ENCODE data around the gene KRT7.

The KRT7 gene

DNA sequence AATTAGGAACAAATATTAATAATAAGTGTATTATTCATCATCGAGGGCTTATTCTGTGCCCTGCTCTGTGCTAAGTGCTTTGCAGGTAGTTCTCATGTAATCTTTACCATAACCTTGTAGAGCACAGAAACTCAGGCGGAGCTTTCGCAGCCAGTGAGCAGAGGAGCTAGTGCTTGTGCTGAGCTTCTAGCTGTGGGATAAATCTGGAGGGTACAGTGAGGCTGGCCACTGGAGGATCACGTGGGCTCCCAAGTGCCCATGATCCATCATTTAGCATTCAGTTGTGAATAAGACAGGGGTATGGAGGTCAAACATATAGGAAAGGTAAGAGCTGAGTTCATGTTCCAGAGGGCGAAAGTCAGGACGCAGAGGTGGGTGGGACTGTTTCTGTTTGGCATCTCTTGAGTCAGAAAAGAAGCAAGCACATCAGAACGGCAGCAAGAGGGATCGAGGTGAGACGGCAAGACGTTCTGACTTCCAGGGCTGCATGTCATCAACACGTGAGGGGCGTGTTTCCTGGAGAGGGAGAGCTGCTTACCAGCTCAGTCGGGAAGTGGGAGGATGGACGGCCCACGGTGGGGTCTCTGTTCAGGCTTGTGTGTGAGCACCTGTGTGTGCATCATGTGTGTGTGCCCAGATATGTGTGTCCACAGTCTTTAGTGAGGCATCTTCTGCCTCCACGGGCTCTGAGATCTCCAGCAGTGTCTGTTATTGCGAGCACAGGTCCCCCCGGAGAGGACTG is 24.4 kb upstream of the KRT7 start:
- no peaks in the 10 kb centered on the region for H3K27me3 ChIP-seq (ENCODE audit: insufficient read depth, low read length)
- no peaks in the 10 kb centered on the region for H3K36me3 ChIP-seq (ENCODE audit: insufficient read depth, low read depth, low read length)
- no peak overlapping the region for H3K4me3 ChIP-seq (ENCODE audit: low read length)
- no peak overlapping the region for H3K9ac ChIP-seq (ENCODE audit: low read depth, low read length)
- no peaks in the 10 kb centered on the region for H3K9me3 ChIP-seq (ENCODE audit: insufficient read depth, low read depth, low read length)
- H3K4me1 ChIP-seq (ENCODE audit: insufficient read depth, low read length) = no peaks in the 10 kb centered on the region
- no peak overlapping the region for H3K27ac ChIP-seq (ENCODE audit: low read length)

DNA sequence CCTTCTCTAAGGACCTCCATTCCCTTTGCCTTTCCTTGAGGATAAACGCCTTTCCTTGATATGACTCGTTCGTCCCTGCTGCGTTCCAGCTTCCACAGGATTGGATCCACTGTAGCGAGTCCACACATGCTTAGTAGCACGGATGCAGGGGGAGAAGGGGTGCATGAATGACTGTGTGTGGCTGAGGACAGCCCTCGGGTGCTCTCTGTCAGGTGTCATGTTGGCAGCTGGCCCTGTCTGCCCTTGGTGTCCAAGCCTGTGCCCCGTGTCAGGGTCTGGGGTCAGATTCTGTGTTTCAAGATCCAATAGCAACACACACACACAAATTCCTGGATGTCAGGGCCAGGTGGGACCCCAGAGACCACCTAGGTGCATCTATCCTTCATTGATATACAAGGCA is 23.7 kb upstream of the KRT7 start:
- Histone ChIP-seq H3K27me3 (ENCODE audit: insufficient read depth, low read length) (no peaks in the 10 kb centered on the region), H3K9me3 (ENCODE audit: insufficient read depth, low read depth, low read length) (no peaks in the 10 kb centered on the region), H3K27ac (ENCODE audit: low read length) (no peak overlapping the region), H3K36me3 (ENCODE audit: insufficient read depth, low read depth, low read length) (no peaks in the 10 kb centered on the region), H3K9ac (ENCODE audit: low read depth, low read length) (no peak overlapping the region), H3K4me1 (ENCODE audit: insufficient read depth, low read length) (no peaks in the 10 kb centered on the region), H3K4me3 (ENCODE audit: low read length) (no peak overlapping the region)

DNA sequence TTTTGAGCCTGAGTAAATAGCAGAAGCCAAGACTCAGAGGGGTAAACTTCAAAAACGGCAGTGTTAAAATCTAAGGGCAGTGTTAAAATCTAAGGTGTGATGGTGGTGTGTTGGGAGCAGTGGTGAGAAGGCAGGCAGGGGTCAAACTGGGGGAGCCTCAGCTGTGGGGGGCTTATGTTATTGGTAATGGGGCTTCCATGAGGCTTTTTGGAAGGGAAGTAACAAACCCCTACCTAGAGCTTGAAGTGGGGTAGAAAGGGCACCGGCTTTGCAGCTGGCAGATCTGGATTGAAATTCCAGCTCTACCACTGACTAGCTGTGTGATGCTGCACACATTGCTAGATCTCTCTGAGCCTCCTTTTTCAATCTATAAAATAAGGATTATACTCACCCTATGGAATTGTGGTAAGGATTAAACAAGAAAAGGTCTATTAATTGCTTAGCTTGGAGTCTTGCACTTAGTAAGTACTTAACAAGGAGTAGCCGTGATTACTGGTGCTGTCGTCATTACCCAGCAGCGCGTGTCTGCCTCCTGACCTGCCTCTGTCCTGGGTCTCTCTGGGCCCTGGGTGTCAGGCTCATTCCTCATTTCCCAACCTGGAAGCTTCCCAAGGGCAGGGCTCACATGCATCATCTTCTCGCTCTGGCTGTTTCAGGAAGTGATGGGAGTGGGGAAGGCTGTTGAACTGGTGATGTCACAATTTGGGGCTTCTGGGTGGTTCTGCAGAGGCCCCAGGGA is 22.7 kb upstream of the KRT7 start:
- H3K9ac ChIP-seq (ENCODE audit: low read depth, low read length) = no peak overlapping the region
- no peaks in the 10 kb centered on the region for H3K4me1 ChIP-seq (ENCODE audit: insufficient read depth, low read length)
- no peak overlapping the region for H3K4me3 ChIP-seq (ENCODE audit: low read length)
- no peaks in the 10 kb centered on the region for H3K36me3 ChIP-seq (ENCODE audit: insufficient read depth, low read depth, low read length)
- H3K9me3 ChIP-seq (ENCODE audit: insufficient read depth, low read depth, low read length) = no peaks in the 10 kb centered on the region
- H3K27me3 ChIP-seq (ENCODE audit: insufficient read depth, low read length) = no peaks in the 10 kb centered on the region
- no peak overlapping the region for H3K27ac ChIP-seq (ENCODE audit: low read length)

DNA sequence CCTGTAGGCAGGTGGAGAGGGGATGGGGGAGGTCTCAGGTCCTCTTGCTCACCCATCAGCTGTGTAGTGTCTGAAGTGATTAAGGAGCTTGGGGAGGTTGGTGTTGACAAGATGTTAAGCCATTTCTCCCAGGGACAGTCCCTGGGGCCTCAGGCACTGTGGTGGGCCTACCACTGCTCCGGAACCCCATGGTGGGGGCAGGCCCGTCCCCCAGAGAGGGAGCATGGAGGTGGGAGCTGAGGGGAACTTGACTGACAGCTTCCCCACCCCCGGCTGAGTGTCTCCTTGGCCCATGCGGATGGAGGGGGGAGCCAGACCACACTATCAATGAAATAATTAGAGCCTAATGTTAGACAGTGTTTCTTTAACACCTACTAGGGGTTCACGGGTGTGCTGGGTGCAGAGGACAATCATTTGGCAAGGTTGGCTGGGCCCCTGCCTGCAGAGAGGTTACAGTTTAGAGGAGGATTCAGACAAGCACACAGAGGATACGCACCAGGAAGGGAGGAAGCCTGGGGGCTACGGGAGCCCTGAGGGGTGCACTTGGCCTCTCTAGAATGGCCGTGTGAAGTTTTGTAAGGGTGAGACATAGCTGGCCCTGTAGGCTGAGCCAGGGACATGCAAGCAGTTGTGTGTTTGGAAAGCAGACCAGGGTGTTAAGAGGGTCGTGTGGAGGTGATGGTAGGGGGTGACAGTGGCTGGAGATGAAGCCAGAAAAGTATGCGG is 22.0 kb upstream of the KRT7 start:
- Histone ChIP-seq H3K9me3 (ENCODE audit: insufficient read depth, low read depth, low read length) (no peaks in the 10 kb centered on the region), H3K27ac (ENCODE audit: low read length) (no peak overlapping the region), H3K4me3 (ENCODE audit: low read length) (no peak overlapping the region), H3K4me1 (ENCODE audit: insufficient read depth, low read length) (no peaks in the 10 kb centered on the region), H3K9ac (ENCODE audit: low read depth, low read length) (no peak overlapping the region), H3K27me3 (ENCODE audit: insufficient read depth, low read length) (no peaks in the 10 kb centered on the region), H3K36me3 (ENCODE audit: insufficient read depth, low read depth, low read length) (no peaks in the 10 kb centered on the region)

DNA sequence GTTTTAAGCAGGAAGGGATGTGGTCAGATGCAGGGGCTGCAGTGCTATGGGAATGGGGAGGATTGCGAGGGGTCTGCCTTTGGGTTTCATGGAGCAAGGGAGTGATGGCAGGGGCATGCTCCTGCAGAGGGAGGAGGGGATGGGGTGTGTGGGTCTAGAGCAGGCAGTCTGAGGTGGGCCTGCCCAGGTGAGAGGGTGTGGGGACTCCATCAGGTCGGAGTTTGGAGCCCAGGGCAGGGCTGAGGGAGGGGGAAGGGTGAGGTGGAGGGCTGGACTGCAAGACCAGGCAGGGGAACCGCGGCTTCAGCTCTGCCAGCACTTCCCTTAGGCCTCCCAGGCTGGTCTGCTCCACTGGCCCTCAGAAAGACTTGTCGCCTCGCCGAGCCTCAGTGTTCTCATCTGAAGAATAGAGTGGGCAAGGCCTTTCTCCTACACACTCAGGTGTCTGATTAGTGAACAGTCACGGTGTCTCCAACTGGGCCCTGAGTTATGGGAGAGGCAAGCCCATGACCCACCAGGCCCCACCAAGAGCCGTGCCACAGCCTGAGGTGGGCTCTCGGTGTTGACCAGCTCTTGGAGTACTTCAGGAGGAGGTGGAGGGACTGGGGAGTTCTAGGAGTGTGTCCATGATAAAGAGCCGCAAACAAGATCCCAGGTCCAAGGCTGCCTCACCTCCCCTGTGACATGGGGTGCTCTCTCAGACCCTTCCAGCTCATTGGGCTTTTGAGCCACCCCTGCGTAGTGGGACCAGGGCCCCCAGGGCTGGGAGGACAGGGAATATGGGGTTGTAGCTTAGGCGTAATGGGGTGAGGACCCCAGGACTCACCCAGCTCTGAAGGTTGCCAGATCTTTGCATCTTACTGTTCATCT is 21.1 kb upstream of the KRT7 start:
- Histone ChIP-seq H3K27ac (ENCODE audit: low read length) (no peak overlapping the region), H3K9ac (ENCODE audit: low read depth, low read length) (no peak overlapping the region), H3K9me3 (ENCODE audit: insufficient read depth, low read depth, low read length) (no peaks in the 10 kb centered on the region), H3K36me3 (ENCODE audit: insufficient read depth, low read depth, low read length) (no peaks in the 10 kb centered on the region), H3K4me3 (ENCODE audit: low read length) (no peak overlapping the region), H3K4me1 (ENCODE audit: insufficient read depth, low read length) (no peaks in the 10 kb centered on the region), H3K27me3 (ENCODE audit: insufficient read depth, low read length) (no peaks in the 10 kb centered on the region)

DNA sequence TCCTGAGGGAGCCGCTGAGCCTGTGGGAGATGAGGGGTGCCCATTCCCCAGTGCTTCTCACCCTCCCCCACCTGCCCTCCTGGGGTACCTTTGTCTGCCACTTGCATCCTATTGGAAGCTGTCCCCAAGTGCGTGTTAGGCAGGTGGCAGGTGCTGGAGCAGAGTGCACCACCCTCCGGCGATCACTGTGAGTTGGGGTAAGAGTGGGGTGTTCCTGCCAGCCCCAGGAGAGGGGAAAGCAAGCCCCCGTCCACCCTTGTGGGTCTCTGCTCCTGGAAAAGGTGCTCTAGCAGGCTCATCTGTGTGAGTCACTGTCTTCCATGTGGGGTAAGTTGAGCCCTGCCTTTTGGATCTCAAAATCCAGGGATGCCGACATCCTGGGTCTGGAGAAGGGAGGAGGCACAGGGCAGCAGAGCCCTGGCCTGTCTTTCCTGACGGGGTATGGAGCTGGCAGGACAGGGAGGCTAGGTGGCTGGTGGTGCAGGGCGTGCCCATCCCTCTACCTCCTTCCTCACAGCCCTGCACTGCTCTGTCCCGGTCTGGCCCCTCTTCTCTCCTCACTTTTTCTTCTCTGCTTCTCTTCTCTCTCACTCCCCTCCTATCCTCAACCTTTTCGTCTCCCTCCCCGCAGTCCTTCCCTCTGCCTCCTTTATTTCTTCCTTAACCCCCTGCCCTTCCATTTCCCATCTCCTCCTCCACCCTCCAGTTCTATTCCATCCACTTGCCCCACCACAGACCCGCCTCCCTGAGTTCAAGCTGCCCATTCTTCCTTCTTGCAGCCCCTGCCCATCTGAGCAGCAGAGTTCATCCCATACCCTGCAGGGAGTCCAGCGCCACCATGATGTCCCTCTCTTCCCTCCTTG is 20.1 kb upstream of the KRT7 start:
- H3K9ac ChIP-seq (ENCODE audit: low read depth, low read length) = no peak overlapping the region
- no peaks in the 10 kb centered on the region for H3K9me3 ChIP-seq (ENCODE audit: insufficient read depth, low read depth, low read length)
- no peaks in the 10 kb centered on the region for H3K36me3 ChIP-seq (ENCODE audit: insufficient read depth, low read depth, low read length)
- H3K4me1 ChIP-seq (ENCODE audit: insufficient read depth, low read length) = no peaks in the 10 kb centered on the region
- H3K27me3 ChIP-seq (ENCODE audit: insufficient read depth, low read length) = no peaks in the 10 kb centered on the region
- no peak overlapping the region for H3K4me3 ChIP-seq (ENCODE audit: low read length)
- no peak overlapping the region for H3K27ac ChIP-seq (ENCODE audit: low read length)

DNA sequence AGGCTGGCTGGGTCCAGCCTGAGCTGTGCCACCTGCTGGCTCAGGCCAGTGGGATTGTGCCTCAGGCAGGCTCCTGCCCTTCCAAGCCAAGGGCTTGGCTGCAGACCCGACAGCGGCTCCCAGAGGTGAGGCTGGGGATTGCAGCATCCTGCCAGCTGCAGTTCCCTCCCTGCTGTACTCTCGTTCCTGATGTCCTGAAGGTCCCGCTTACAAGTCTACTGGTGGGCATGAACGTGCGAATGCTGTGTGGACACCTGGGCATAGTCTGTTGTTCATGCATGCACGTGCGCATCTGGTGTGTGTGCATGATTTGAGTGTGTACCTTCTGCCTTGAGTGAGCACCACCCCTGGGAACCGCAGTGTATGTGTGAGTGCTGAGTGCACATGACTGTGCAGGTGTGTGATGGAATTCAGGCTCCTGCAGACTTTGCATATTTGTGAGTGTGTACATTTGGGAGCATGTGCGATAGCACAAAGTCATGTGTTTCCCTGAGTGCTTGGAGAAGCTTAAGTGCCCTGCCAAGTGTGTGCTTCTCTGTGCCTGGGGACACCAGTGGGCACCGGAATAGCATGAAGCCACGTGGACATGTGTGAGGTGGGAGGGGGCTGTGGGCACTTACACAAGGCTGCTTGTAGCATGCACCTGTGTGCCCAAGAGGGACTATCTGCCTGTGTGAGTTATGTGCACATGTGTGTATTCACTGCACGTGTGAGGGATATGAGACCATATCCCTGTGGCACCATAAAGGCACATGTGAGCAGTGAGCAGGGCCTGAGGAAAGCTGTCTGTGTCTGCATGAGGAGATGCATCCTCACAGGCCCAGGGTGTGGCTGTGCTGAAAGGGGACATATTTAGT is 19.3 kb upstream of the KRT7 start:
- H3K36me3 ChIP-seq (ENCODE audit: insufficient read depth, low read depth, low read length) = no peaks in the 10 kb centered on the region
- H3K9ac ChIP-seq (ENCODE audit: low read depth, low read length) = no peak overlapping the region
- no peak overlapping the region for H3K27ac ChIP-seq (ENCODE audit: low read length)
- H3K27me3 ChIP-seq (ENCODE audit: insufficient read depth, low read length) = no peaks in the 10 kb centered on the region
- H3K9me3 ChIP-seq (ENCODE audit: insufficient read depth, low read depth, low read length) = no peaks in the 10 kb centered on the region
- H3K4me1 ChIP-seq (ENCODE audit: insufficient read depth, low read length) = no peaks in the 10 kb centered on the region
- H3K4me3 ChIP-seq (ENCODE audit: low read length) = no peak overlapping the region

DNA sequence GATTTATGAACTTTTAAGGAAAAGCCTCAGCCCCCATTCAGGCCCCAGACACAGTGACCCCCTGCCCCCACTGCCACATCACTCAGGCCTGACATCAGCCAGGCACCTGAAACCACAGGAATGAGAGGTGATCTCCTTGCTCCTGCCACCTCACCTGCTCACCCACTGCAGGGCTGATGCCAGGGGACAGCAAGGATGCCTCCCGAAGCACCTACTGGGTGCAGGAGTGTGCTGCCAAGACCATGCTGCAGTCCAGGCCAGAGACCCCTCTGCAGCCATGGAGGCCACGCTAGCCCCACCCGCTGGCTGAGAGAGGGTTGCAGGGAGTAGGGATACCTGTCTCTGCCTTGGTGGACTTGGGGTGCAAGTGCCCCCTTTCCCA is 18.6 kb upstream of the KRT7 start:
- Histone ChIP-seq H3K27me3 (ENCODE audit: insufficient read depth, low read length) (no peaks in the 10 kb centered on the region), H3K4me1 (ENCODE audit: insufficient read depth, low read length) (no peaks in the 10 kb centered on the region), H3K4me3 (ENCODE audit: low read length) (no peak overlapping the region), H3K27ac (ENCODE audit: low read length) (no peak overlapping the region), H3K36me3 (ENCODE audit: insufficient read depth, low read depth, low read length) (no peaks in the 10 kb centered on the region), H3K9ac (ENCODE audit: low read depth, low read length) (no peak overlapping the region), H3K9me3 (ENCODE audit: insufficient read depth, low read depth, low read length) (no peaks in the 10 kb centered on the region)

DNA sequence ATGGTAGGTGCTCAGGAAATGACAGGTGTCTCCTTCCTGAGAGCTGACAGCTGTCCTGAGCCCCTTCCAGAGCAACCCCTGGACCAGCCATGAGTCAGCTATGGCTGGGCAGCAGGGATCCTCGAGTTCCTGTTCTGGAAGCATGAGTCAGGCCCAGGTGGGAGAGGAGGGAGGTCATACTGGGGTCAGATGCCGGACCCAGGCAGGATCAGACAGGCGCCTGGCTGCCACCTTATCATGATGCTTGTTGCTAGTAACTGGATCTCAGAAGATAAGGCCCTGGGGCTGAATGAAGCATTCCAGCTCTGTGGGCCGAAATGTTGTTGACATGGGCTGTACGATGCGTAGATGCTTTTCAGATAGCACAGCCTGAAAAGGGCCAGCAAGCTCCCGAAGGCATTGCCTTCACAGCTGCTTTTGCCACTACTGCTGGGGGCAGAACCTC is 17.4 kb upstream of the KRT7 start:
- H3K4me3 ChIP-seq (ENCODE audit: low read length) = no peak overlapping the region
- no peaks in the 10 kb centered on the region for H3K27me3 ChIP-seq (ENCODE audit: insufficient read depth, low read length)
- H3K9me3 ChIP-seq (ENCODE audit: insufficient read depth, low read depth, low read length) = no peaks in the 10 kb centered on the region
- H3K9ac ChIP-seq (ENCODE audit: low read depth, low read length) = no peak overlapping the region
- no peak overlapping the region for H3K27ac ChIP-seq (ENCODE audit: low read length)
- no peaks in the 10 kb centered on the region for H3K36me3 ChIP-seq (ENCODE audit: insufficient read depth, low read depth, low read length)
- H3K4me1 ChIP-seq (ENCODE audit: insufficient read depth, low read length) = no peaks in the 10 kb centered on the region

DNA sequence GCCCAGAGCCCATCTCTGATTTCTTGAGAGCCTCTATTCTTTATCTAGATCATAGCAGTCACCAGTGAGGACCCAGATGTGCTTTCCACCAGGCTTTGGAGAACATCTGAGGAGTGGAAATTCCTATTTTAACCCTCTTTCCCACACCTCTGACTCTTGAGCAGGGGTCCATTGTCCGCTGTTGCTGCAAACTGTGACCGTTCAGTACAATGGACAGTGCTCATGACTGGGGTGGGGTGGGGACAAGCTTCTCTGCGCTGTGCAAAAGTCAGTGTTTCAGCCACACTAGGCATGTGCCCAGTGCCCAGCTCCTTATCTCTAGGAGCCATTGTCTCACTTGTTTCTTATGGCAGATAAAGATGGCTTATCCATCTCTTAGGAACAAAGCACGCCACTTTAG is 16.9 kb upstream of the KRT7 start:
- no peaks in the 10 kb centered on the region for H3K36me3 ChIP-seq (ENCODE audit: insufficient read depth, low read depth, low read length)
- no peak overlapping the region for H3K27ac ChIP-seq (ENCODE audit: low read length)
- H3K4me3 ChIP-seq (ENCODE audit: low read length) = no peak overlapping the region
- no peak overlapping the region for H3K9ac ChIP-seq (ENCODE audit: low read depth, low read length)
- no peaks in the 10 kb centered on the region for H3K27me3 ChIP-seq (ENCODE audit: insufficient read depth, low read length)
- H3K4me1 ChIP-seq (ENCODE audit: insufficient read depth, low read length) = no peaks in the 10 kb centered on the region
- H3K9me3 ChIP-seq (ENCODE audit: insufficient read depth, low read depth, low read length) = no peaks in the 10 kb centered on the region
